Smooth muscle cell (in vitro differentiated cells): ENCODE data around the gene GRHL1. TPM values are rescaled to one million over a fixed set of nuclear protein-coding genes. Genes with fewer than 3 reads are reported as not detected.

Experiments
- DNase-seq: peaks from one replicate; lab custom pipeline; 2025; ENCODE audit not compliant: unreplicated experiment; lab: John Stamatoyannopoulos, UW
- H2AFZ ChIP-seq: fragments of 200-600 bp; sonication (generic); 2 replicates; pipeline ENCODE4 v1.6.0; 2016; ENCODE audit warnings: antibody characterized with exemption, low read depth, mild to moderate bottlenecking
- H3F3A ChIP-seq: fragments of 200-600 bp; sonication (generic); 2 replicates; pipeline ENCODE4 v1.6.0; 2017; ENCODE audit warnings: antibody characterized with exemption, low read depth
- H3K27ac ChIP-seq: fragments of 200-600 bp; sonication (generic); 2 replicates; pipeline ENCODE4 v1.5.1; 2016; ENCODE audit warnings: low read depth, mild to moderate bottlenecking
- H3K27me3 ChIP-seq: fragments of 200-600 bp; sonication (generic); 2 replicates; pipeline ENCODE4 v1.6.1; 2016; ENCODE audit warnings: low read depth, mild to moderate bottlenecking
- H3K36me3 ChIP-seq: fragments of 200-600 bp; sonication (generic); 2 replicates; pipeline ENCODE4 v1.5.1; 2016; ENCODE audit warnings: low read depth
- H3K4me1 ChIP-seq: fragments of 200-600 bp; sonication (generic); 2 replicates; pipeline ENCODE4 v1.5.1; 2016; ENCODE audit warnings: low read depth
- H3K4me2 ChIP-seq: fragments of 200-600 bp; sonication (generic); 2 replicates; pipeline ENCODE4 v1.6.0; 2016; ENCODE audit warnings: mild to moderate bottlenecking
- H3K4me3 ChIP-seq: fragments of 200-600 bp; sonication (generic); 2 replicates; pipeline ENCODE4 v1.5.1; 2016; ENCODE audit warnings: mild to moderate bottlenecking
- H3K79me2 ChIP-seq: fragments of 200-600 bp; sonication (generic); 2 replicates; pipeline ENCODE4 v1.6.0; 2016; ENCODE audit warnings: low read depth, mild to moderate bottlenecking
- H3K9ac ChIP-seq: fragments of 200-600 bp; sonication (generic); 2 replicates; pipeline ENCODE4 v1.6.0; 2016; ENCODE audit warnings: low read depth
- H3K9me3 ChIP-seq: fragments of 200-600 bp; sonication (generic); replicated peaks from 2 replicates; pipeline ENCODE4 v1.5.1; 2016; ENCODE audit warnings: low read depth
- H4K20me1 ChIP-seq: fragments of 200-600 bp; sonication (generic); 2 replicates; pipeline ENCODE4 v1.6.0; 2016; ENCODE audit warnings: low read depth
- CTCF ChIP-seq: fragments of 200-600 bp; sonication (generic); IDR thresholded peaks from 2 replicates; pipeline ENCODE4 v1.5.1; 2017; ENCODE audit warnings: borderline replicate concordance, mild to moderate bottlenecking, antibody characterized with exemption; ENCODE audit not compliant: insufficient read depth, poor library complexity, severe bottlenecking
- WGBS: methylation state at CpG from one replicate; pipeline ENCODE4 v1.1.7; 2016; ENCODE audit warnings: low lambda C conversion rate; 5-methylcytosine and 5-hydroxymethylcytosine counted together
- polyA plus RNA-seq: library from polyadenylated mRNA; unstranded; fragments of >200 nt; fragmentation: Nextera tagmentation; extraction: Ambion mirVana; gene quantifications from 2 replicates; pipeline ENCODE4 v1.2.1, GENCODE V29; 2016
- total RNA-seq: library from RNA; depleted of rRNA; stranded (reverse); fragments of >200 nt; gene quantifications from 2 replicates; pipeline ENCODE4 v1.2.3, GENCODE V29; 2014

Gene GRHL1
- total and polyA plus RNA-seq, 2 experiments from 2014 or later = 2.0 to 26.8 TPM

GRCh38 chr2:9993488-9994165 is 42.1 kb downstream of the GRHL1 start:
- no peak overlapping the region for H3K9ac ChIP-seq
- no peak overlapping the region for H3K4me3 ChIP-seq
- H3K9me3 ChIP-seq = no peaks in the 10 kb centered on the region
- 64% methylated on average over 6 of the region's 6 CpGs for WGBS
- TF ChIP-seq CTCF = no peak
- peak overlapping the region; percentile 26 for H2AFZ ChIP-seq
- no peaks in the 10 kb centered on the region for H3K4me1 ChIP-seq
- H3K27me3 ChIP-seq = no peaks in the 10 kb centered on the region
- no peaks in the 10 kb centered on the region for H3K36me3 ChIP-seq
- H3F3A ChIP-seq = no peaks in the 10 kb centered on the region
- no peak for DNase-seq
- no peak overlapping the region for H3K4me2 ChIP-seq
- no peak overlapping the region for H3K27ac ChIP-seq
- no peaks in the 10 kb centered on the region for H4K20me1 ChIP-seq
- no peaks in the 10 kb centered on the region for H3K79me2 ChIP-seq

DNA sequence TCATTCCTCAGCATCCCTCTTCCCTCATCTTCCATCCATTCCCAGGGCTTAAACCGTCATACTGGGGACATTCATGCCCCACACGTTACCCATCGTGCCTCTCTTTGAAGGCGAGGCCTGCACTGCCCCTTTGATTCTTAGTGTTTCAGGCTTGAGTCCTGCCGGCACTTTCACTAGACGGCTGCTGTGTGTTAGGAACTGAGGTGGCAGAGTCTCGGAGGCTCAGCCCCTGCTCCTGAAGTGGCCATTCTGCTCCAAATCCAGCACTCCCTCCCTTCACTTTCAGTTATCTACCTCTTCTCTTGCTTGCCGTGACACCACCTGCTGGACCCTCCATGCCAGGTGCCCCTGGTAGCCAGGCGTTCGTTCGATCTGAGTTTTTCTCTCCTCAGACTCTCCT is 43.0 kb downstream of the GRHL1 start:
- H3K27ac ChIP-seq = no peak overlapping the region
- no peaks in the 10 kb centered on the region for H3K9me3 ChIP-seq
- H3K4me2 ChIP-seq = no peak overlapping the region
- no peak overlapping the region for H3K4me3 ChIP-seq
- no peaks in the 10 kb centered on the region for H3K4me1 ChIP-seq
- no peak for TF ChIP-seq CTCF
- no peaks in the 10 kb centered on the region for H3K36me3 ChIP-seq
- no peaks in the 10 kb centered on the region for H4K20me1 ChIP-seq
- no peak for DNase-seq
- H3K27me3 ChIP-seq = no peaks in the 10 kb centered on the region
- no peaks in the 10 kb centered on the region for H3K79me2 ChIP-seq
- H2AFZ ChIP-seq = no peak overlapping the region
- H3F3A ChIP-seq = no peaks in the 10 kb centered on the region
- no peak overlapping the region for H3K9ac ChIP-seq
- WGBS = 93% methylated on average over 11 of the region's 11 CpGs

DNA sequence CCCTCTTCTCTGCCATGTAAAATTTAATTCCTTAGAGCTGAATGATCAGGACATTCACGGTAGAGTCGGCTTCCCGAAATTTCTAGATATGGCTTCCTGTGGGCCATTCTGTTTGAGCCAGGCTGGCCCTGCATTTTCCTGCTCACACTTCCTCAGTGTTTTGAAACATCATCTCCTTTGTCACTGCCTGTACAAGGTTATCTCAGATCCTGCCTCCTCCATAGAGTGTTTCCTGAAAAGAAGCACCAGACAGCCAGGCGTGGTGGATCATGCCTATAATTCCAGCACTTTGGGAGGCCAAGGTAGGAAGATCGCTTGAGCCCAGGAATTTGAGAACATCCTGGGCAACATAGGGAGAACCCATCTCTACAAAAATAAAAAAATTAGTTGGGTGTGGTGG is 43.6 kb downstream of the GRHL1 start:
- no peak overlapping the region for H3K9ac ChIP-seq
- no peaks in the 10 kb centered on the region for H3K79me2 ChIP-seq
- no peak overlapping the region for H3K27ac ChIP-seq
- no peaks in the 10 kb centered on the region for H3F3A ChIP-seq
- no peak overlapping the region for H3K4me3 ChIP-seq
- no peak overlapping the region for H2AFZ ChIP-seq
- H3K4me1 ChIP-seq = no peaks in the 10 kb centered on the region
- DNase-seq = no peak
- TF ChIP-seq CTCF = no peak
- H3K27me3 ChIP-seq = no peaks in the 10 kb centered on the region
- no peak overlapping the region for H3K4me2 ChIP-seq
- no peaks in the 10 kb centered on the region for H3K36me3 ChIP-seq
- no peaks in the 10 kb centered on the region for H4K20me1 ChIP-seq
- no peaks in the 10 kb centered on the region for H3K9me3 ChIP-seq
- 96% methylated on average over 5 of the region's 5 CpGs for WGBS

- Histone ChIP-seq H3K4me2 (no peak overlapping the region), H3K27ac (no peak overlapping the region), H3K27me3 (no peaks in the 10 kb centered on the region), H3K4me3 (no peak overlapping the region), H3F3A (no peaks in the 10 kb centered on the region), H3K4me1 (no peaks in the 10 kb centered on the region), H3K79me2 (no peaks in the 10 kb centered on the region), H3K9ac (no peak overlapping the region), H3K36me3 (no peaks in the 10 kb centered on the region), H3K9me3 (no peaks in the 10 kb centered on the region), H4K20me1 (no peaks in the 10 kb centered on the region), H2AFZ (no peak overlapping the region)
- DNase-seq = no peak
- no peak for TF ChIP-seq CTCF
- 91% methylated on average over 7 of the region's 7 CpGs for WGBS
Observed at GRCh38 chr2:9996321-9996720, 44.8 kb downstream of the GRHL1 start.
